SKM-1 (cell line): Measurements from ENCODE around the gene CASP10.
"Not testable (repeated sequence)": the region's sequence is repeated elsewhere in the genome, so short reads cannot be mapped to it uniquely, and the experiment has no call there.

Experiments used
- DNase-seq: peaks from one replicate; lab custom pipeline; 2025; ENCODE audit not compliant: unreplicated experiment; lab: John Stamatoyannopoulos, UW

Gene CASP10

GRCh38 chr2:201231781-201232466, 49.0 kb downstream of the CASP10 start:
- DNase-seq: peak; percentile 94

GRCh38 chr2:201232467-201232815, 49.5 kb downstream of the CASP10 start:
- no peak for DNase-seq

- peak; percentile 87 for DNase-seq
Observed at GRCh38 chr2:201233192-201233811, 50.4 kb downstream of the CASP10 start.

GRCh38 chr2:201233812-201234662, 51.1 kb downstream of the CASP10 start:
- DNase-seq: no peak

GRCh38 chr2:201234663-201235135, 51.8 kb downstream of the CASP10 start:
- DNase-seq: no peak

- DNase-seq: peak; percentile 47
Observed at GRCh38 chr2:201235860-201236811, 53.2 kb downstream of the CASP10 start.

GRCh38 chr2:201237486-201238123, 54.7 kb downstream of the CASP10 start:
- no peak for DNase-seq

- not testable (repeated sequence) for DNase-seq
Observed at GRCh38 chr2:201239167-201239935, 56.4 kb downstream of the CASP10 start.

GRCh38 chr2:201242571-201243277, 59.8 kb downstream of the CASP10 start:
- no peak for DNase-seq

- no peak for DNase-seq
Observed at GRCh38 chr2:201244829-201245228, 61.9 kb downstream of the CASP10 start.

GRCh38 chr2:201246280-201246679, 63.3 kb downstream of the CASP10 start:
- DNase-seq: no peak

- DNase-seq: no peak
Observed at GRCh38 chr2:201248288-201248844, 65.4 kb downstream of the CASP10 start.

GRCh38 chr2:201249889-201250288, 66.9 kb downstream of the CASP10 start:
- DNase-seq: no peak

GRCh38 chr2:201250741-201251140, 67.8 kb downstream of the CASP10 start:
- no peak for DNase-seq

GRCh38 chr2:201254081-201254730, 71.3 kb downstream of the CASP10 start:
- DNase-seq: no peak

- no peak for DNase-seq
Observed at GRCh38 chr2:201255408-201256033, 72.6 kb downstream of the CASP10 start.

- no peak for DNase-seq
Observed at GRCh38 chr2:201256082-201256481, 73.1 kb downstream of the CASP10 start.
